Pancreas (tissue), 10 donors: ENCODE results near the gene MGMT. TPM values are rescaled to one million over a fixed set of nuclear protein-coding genes. Genes with fewer than 3 reads are reported as not detected.
A peak's percentile ranks its signal among the peaks of the same experiment; 100 is the strongest.

Experiments used
- ATAC-seq, 4 donors: fragments of 200-7000 bp; cut with Tn5 transposase; one replicate each; pipeline versions ENCODE4 v1.8.0 to v1.9.1; 2020; ENCODE audit warnings: mild to moderate bottlenecking in 4 of 4, moderate library complexity in 4 of 4
- DNase-seq, 6 donors: peaks; one replicate each; pipeline ENCODE4 v3.0.0-alpha.2; 2020
- FAIRE-seq: peaks from 2 replicates; lab custom pipeline; 2012; peaks lifted over from hg19 to GRCh38; lab: Jason Lieb, UNC
- H3K27ac ChIP-seq, 4 donors: fragments of 200-600 bp; sonication (generic); 1 replicate in 3 of 4; 2 replicates in 1 of 4; pipeline versions ENCODE4 v1.5.0 to v1.8.0; 2020
- H3K27me3 ChIP-seq, 4 donors: fragments of 200-600 bp; one replicate each; pipeline ENCODE4 v1.8.0; 2021
- H3K36me3 ChIP-seq, 3 donors: fragments of 200-600 bp; sonication (generic) in 1 of 3; one replicate each; pipeline versions ENCODE4 v1.5.0 to v1.8.0; 2020 to 2021
- H3K4me1 ChIP-seq, 3 donors: fragments of 200-600 bp; one replicate each; pipeline ENCODE4 v1.8.0; 2021
- H3K4me3 ChIP-seq, 4 donors: fragments of 200-600 bp; sonication (generic) in 2 of 4; one replicate each; pipeline versions ENCODE4 v1.5.0 to v1.8.0; 2020 to 2021
- H3K9me3 ChIP-seq, 4 donors: fragments of 200-600 bp; one replicate each; pipeline ENCODE4 v1.8.0; 2021
- WGBS, 2 donors: extraction: QIAGEN DNeasy Blood & Tissue Kit; methylation state at CpG; one replicate each; pipeline ENCODE4 v1.1.7; 2013; 5-methylcytosine and 5-hydroxymethylcytosine counted together
- intact Hi-C, 3 donors: fragments of 100-400 bp; cut with DNase I; formaldehyde crosslinking; loops; one replicate each; pipeline versions ENCODE4 v1.11.1 to v1.14.2; 2022
- polyA plus RNA-seq, 2 donors: library from polyadenylated mRNA; stranded (reverse); fragments of 200-250 nt; gene quantifications; one replicate each; pipeline ENCODE4 v1.2.3, GENCODE V29; 2013
- total RNA-seq, 6 donors: library from RNA; stranded (reverse); fragmentation: NEBNext Ultra II Directional in 4 of 6; extraction: Animal tissue kit (Norgen Biotek cat#: 25700) in 4 of 6; gene quantifications; one replicate each; pipeline versions ENCODE4 v1.2.1 to v1.2.4, GENCODE V29; 2021 to 2023
- TF ChIP-seq, protein P1 (sequence below), 4 donors: fragments of 200-600 bp; sonication (generic) in 3 of 4; IDR thresholded peaks; one replicate each; pipeline versions ENCODE4 v1.5.0 to v1.8.0; 2021; ENCODE audit warnings: antibody characterized with exemption in 4 of 4
- donor health status: healthy with polysubstance abuse.
- donor health status: DM: no; HTN: no; CAD: no; lungs with moderate emphysema.
- donor health status: DM: no; HTN: no; CAD: no.
- donor health status: control.
- donor health status: control.
- donor health status: Bipolar disorder and iron deficiency.
- donor health status: DM: yes; HTN: yes; CAD: no.
- donor health status: DM: no; HTN: no; CAD: no.
- donor health status: DM: no; HTN: no; CAD: no.
- donor health status: DM: yes; HTN: yes; CAD: no.

The MGMT gene
- total and polyA plus RNA-seq, 8 donors = 9.1 to 18.6 (median 12.0) TPM

DNA sequence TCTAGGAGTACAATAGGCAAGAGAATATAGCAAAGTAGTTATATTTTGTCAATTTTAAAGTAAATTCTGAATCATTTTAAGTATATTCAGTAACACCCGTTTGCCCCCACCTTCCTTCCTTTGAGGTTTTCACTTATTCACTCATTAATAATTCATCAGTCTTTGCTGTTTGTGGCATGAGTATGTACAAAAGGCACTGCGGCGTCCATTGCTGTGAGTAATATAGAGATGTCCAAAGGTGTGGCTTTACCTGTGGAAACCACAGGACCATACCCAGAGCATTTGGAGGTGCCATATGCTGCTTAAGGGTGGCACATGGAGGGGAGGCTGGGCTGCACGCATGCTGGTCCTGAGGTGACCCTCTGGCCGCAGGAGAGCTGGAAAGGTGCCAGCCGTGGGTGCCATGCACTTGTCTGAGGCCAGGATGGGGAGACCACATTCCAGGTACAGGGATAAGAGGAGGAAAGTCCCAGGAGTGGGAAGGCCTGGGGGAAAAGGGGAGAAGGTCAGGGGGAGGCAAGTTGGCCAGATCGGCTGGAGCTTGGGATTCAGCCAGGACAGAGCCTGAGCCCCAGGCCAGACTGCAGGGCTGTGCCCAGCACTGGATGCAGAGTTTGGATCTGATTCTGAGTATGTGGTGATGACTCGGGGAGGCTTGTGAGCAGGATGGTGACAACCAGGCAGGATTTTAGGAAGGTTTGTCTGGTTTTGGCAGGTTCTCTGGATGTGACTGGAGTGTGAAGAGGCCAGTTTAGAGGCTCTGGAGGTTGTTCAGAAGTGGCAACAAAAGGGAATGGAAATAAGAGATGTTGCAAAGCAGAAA is 223.4 kb downstream of the MGMT start:
- no peaks in the 10 kb centered on the region for H3K27me3 ChIP-seq
- no peak overlapping the region for H3K4me3 ChIP-seq
- ATAC-seq (no peak), DNase-seq (no peak), FAIRE-seq (no peak)
- intact Hi-C loops = no loop called here
- TF ChIP-seq, protein P1, sequence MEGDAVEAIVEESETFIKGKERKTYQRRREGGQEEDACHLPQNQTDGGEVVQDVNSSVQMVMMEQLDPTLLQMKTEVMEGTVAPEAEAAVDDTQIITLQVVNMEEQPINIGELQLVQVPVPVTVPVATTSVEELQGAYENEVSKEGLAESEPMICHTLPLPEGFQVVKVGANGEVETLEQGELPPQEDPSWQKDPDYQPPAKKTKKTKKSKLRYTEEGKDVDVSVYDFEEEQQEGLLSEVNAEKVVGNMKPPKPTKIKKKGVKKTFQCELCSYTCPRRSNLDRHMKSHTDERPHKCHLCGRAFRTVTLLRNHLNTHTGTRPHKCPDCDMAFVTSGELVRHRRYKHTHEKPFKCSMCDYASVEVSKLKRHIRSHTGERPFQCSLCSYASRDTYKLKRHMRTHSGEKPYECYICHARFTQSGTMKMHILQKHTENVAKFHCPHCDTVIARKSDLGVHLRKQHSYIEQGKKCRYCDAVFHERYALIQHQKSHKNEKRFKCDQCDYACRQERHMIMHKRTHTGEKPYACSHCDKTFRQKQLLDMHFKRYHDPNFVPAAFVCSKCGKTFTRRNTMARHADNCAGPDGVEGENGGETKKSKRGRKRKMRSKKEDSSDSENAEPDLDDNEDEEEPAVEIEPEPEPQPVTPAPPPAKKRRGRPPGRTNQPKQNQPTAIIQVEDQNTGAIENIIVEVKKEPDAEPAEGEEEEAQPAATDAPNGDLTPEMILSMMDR (IDR thresholded peaks at IDR 0.05) = no peak
- 82 to 87% methylated on average over 8 of the region's 8 CpGs for WGBS, 2 donors
- H3K27ac ChIP-seq = no peak overlapping the region
- H3K36me3 ChIP-seq = no peaks in the 10 kb centered on the region
- no peaks in the 10 kb centered on the region for H3K9me3 ChIP-seq
- no peaks in the 10 kb centered on the region for H3K4me1 ChIP-seq

DNA sequence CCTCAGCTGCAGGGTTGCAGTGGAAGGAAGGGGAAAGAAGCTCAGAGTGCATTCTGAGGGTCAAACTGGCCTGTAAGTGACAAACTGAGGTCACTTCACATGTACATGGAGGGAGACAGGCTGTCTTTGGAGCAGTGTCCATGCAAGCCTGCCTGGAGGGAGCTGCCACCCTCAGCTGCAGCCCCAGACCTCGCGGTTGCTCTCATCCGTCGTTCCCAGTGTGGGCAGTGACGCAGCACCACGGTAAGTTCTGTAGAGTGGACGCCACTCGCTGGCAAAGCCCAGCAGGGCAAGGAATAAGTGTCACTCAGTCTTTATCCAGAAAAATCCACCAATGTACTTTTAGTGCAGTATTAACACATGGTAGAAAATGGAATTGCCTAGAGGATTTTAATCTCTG is 225.7 kb downstream of the MGMT start:
- ATAC-seq = no peak
- H3K27me3 ChIP-seq = no peaks in the 10 kb centered on the region
- no peak for DNase-seq
- H3K4me1 ChIP-seq = no peaks in the 10 kb centered on the region
- H3K27ac ChIP-seq = no peak overlapping the region
- intact Hi-C loops = no loop called here
- no peaks in the 10 kb centered on the region for H3K9me3 ChIP-seq
- no peak for FAIRE-seq
- WGBS, 2 donors = 94 to 95% methylated on average over 8 of the region's 8 CpGs
- no peak overlapping the region for H3K4me3 ChIP-seq
- no peaks in the 10 kb centered on the region for H3K36me3 ChIP-seq
- TF ChIP-seq, protein P1 (IDR thresholded peaks at IDR 0.05) = no peak

DNA sequence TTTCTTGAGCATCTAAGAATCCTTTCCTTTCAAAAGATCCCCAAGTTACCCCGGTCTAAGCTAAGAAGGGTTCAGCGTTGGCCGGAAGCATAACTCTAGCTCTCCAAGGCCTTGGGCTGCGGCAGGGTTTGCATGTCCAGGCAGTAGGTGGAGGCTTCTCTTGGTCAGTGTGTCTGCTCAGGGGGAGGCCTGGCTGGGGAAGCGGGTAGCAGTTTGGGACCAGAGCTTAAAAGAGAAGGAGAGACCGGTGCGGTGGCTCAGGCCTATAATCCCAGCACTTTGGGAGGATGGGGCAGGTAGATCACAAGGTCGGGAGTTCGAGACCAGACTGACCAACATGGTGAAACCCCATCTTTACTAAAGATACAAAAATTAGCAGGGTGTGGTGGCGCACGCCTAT is 226.3 kb downstream of the MGMT start:
- H3K4me3 ChIP-seq = no peak overlapping the region
- no peaks in the 10 kb centered on the region for H3K9me3 ChIP-seq
- ATAC-seq (no peak), FAIRE-seq (no peak), DNase-seq (no peak)
- no peak overlapping the region for H3K27ac ChIP-seq
- 95 to 96% methylated on average over 11 of the region's 11 CpGs for WGBS, 2 donors
- TF ChIP-seq, protein P1 (IDR thresholded peaks at IDR 0.05) = no peak
- H3K36me3 ChIP-seq = no peaks in the 10 kb centered on the region
- no peaks in the 10 kb centered on the region for H3K4me1 ChIP-seq
- intact Hi-C loops = no loop called here
- no peaks in the 10 kb centered on the region for H3K27me3 ChIP-seq

DNA sequence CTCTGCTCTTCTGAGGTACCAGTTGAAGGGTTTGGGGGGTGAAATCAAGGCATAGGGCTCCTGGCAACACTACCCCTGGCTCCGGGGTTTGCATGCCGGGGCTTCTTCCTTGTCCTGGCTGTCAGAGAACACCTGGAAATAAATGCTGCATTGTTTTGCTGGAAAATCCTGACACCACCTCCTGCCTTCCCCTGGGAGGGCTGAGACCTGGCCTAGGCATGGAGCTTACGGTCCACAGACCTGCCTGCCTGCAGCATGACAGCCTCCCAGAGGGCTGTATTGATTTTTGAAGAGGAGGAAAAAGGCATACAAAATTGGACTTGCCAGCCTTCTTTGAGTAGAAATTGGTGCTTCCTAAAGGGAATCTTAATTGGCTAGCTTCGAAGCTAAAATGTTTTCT is 227.1 kb downstream of the MGMT start:
- TF ChIP-seq, protein P1 (IDR thresholded peaks at IDR 0.05) = no peak
- ATAC-seq = peak; percentile 33 to 72 (median 51)
- Histone ChIP-seq H3K36me3 (no peaks in the 10 kb centered on the region), H3K4me3 (no peak overlapping the region), H3K27me3 (no peaks in the 10 kb centered on the region), H3K27ac (peak overlapping the region in 1 of 4 donors; percentile 22), H3K4me1 (no peaks in the 10 kb centered on the region), H3K9me3 (no peaks in the 10 kb centered on the region)
- no peak for FAIRE-seq
- WGBS, 2 donors = 56 to 58% methylated on average over 4 of the region's 4 CpGs
- peak in 1 of 6 donors; percentile 12 for DNase-seq
- intact Hi-C loops = no loop called here

DNA sequence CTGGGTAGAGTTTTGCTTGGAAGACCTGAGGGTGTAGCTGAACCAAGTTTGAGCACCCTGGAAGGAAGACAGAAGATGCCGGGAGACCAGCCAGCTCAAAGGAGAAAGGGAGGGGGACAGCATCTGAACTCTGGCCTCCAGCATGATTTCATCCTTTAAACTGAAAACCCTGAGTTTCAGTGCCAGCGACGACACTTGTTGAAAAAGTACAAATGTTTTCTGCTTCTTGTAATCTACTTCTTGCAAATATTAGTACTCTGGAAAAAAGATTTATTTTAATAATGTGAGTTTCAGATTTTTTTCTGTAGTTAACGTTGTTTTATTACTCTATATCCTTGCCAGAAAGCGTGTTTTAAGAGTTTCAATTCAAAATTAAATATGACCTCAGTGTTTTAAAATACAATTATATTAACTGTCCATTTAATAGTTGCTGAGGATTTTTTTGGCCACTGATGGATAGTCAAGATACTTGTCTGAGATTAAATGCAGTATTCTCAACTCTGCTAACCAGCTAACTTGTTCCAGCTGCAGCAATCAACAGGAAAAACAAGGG is 227.7 kb downstream of the MGMT start:
- intact Hi-C loops = no loop called here
- ATAC-seq (peak in 2 of 4 donors; percentile 22 to 37), FAIRE-seq (no peak), DNase-seq (no peak)
- Histone ChIP-seq H3K9me3 (no peaks in the 10 kb centered on the region), H3K27ac (peak overlapping the region in 1 of 4 donors; percentile 22), H3K27me3 (no peaks in the 10 kb centered on the region), H3K36me3 (no peaks in the 10 kb centered on the region), H3K4me1 (no peaks in the 10 kb centered on the region), H3K4me3 (no peak overlapping the region)
- TF ChIP-seq, protein P1 (IDR thresholded peaks at IDR 0.05) = no peak
- 83 to 84% methylated on average over 5 of the region's 5 CpGs for WGBS, 2 donors
